ENCODE results near the gene NCEH1.
"Not testable (repeated sequence)": the region's sequence is repeated elsewhere in the genome, so short reads cannot be mapped to it uniquely, and the experiment has no call there.

Gene NCEH1, protein sequence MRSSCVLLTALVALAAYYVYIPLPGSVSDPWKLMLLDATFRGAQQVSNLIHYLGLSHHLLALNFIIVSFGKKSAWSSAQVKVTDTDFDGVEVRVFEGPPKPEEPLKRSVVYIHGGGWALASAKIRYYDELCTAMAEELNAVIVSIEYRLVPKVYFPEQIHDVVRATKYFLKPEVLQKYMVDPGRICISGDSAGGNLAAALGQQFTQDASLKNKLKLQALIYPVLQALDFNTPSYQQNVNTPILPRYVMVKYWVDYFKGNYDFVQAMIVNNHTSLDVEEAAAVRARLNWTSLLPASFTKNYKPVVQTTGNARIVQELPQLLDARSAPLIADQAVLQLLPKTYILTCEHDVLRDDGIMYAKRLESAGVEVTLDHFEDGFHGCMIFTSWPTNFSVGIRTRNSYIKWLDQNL

GRCh38 chr3:172710664-172711453 lies at the start of gene NCEH1:
TSS of gene NCEH1 (minus strand) at chr3:172711067. CDS start at chr3:172710984, 83 bp downstream.
- DNase-seq (ENCODE audit: low read depth): peak; percentile 81

DNA sequence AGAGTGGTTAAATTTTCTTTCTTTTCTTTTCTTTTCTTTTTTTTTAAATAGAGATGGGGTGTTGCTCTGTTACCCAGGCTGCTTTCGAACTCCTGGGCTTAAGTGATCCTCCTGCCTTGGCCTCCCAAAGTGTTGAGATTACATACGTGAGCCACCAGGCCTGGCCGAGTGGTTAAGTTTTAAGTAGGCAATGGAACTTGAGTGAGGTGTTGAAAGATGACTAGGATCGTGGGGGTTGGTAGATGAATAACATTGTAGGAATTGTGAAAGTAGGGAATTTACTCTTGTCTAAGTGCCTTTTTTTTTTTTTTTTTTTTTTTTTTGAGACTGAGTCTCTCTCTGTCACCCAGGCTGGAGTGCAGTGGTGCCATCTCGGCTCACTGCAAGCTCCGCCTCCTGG lies 49.5 kb upstream of the NCEH1 start:
- not testable (repeated sequence) for DNase-seq (ENCODE audit: low read depth)

DNA sequence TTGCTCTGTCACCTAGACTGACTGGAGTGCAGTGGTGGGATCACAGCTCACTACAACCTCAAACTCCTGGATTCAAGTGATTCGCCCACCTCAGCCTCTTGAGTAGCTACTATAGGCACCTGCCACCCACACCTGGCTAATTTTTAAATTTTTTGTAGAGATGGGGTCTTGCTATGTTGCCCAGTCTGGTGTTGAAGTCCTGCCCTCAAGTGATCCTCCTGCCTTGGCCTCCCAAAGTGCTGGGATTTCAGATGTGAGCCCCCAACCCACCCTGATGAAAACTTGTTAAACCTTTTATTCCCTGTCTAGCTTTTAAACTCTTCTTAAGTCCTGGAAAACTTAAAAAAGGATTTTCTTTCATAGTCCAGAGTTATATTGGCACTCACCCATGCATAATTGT lies 42.3 kb upstream of the NCEH1 start:
- no peak for DNase-seq (ENCODE audit: low read depth)

DNA sequence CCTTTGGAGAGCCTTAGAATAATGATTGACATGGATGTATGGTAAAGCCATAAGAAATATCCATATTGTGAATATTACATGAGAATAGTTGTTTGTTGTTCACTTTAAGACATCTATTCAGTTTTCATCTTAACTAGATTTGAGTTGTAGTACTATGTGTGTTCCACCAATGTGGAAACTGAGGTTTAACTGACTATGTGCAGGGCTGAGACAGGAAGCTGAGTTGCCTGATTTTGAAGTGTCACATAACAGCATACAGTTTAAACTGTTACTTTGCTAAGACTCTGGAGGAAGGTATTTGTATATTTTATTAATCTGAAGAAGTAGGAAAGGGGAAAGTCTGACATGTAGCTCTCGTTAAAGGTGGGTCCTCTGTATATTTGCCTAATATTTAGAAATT lies 41.8 kb upstream of the NCEH1 start:
- DNase-seq (ENCODE audit: low read depth): no peak

DNA sequence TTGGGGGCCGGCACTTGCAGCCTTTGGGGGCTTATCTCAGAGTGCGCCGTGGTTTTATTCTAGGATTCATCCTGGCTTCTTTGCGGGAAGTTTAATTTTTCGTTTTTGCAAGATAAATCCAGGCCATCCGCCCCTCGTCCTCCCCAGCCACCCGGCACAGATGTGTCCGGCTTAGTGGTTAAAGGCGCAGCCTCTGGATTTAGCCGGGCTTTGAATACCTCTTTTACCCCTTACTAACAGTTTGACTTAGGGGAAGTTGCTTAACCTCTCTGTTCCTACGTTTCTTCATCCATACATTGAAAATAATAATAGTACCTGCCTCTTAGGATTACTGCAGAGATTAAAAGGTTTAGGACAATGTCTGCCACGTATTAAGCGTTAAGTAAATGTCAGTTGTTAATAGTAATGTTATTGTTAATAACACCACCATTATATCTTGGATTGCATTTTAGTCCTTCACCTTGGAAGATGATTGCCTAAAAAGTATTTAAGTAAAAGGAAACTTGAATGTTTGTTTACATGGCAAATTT lies 40.4 kb upstream of the NCEH1 start:
- DNase-seq (ENCODE audit: low read depth): no peak

- peak; percentile 83 for DNase-seq (ENCODE audit: low read depth)
These were observed 39.7 kb upstream of the NCEH1 start, which contains the start of gene ECT2 for GRCh38 chr3:172750368-172751174. TSS of gene ECT2 (plus strand) at chr3:172750726. CDS start at chr3:172754531, 3,805 bp downstream.

DNA sequence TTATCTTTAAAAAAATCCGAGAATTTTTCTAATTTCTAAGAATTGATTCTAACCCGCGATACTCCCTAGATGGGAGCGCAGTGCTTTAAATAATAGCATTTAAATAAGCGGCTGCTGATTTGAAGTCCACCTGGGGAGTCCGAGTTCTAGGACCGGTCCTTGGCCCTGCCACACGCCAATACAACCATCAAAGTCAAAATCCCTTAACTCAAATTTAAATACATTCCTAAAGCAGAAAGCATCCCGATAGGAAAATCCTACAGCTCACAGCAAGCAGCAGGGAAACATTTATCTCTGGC lies 39.2 kb upstream of the NCEH1 start:
- DNase-seq (ENCODE audit: low read depth): no peak

GRCh38 chr3:172749230-172749965 lies 38.5 kb upstream of the NCEH1 start:
- DNase-seq (ENCODE audit: low read depth): no peak

DNA sequence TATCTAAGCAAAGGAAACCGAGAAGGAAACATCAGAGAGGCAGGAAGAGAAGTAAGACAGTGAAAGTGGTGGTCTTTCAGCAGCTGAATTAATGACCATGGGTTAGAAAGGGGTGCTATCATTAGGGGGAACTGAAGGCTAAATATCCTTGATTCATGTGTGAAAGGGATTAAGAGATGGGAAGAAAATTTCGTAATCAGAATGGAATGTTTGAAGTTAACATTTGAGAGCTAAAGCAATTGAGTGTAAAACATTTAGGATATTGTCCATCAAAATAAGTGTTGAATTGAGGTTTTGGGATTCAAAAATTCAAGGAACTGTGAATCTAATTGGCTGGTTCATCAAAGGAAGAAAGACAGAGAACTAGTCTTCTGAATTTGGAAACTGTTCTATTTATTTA lies 35.6 kb upstream of the NCEH1 start:
- DNase-seq (ENCODE audit: low read depth): no peak

GRCh38 chr3:172739462-172739861 lies 28.6 kb upstream of the NCEH1 start:
- DNase-seq (ENCODE audit: low read depth): no peak

GRCh38 chr3:172735014-172735413 lies 24.1 kb upstream of the NCEH1 start:
- DNase-seq (ENCODE audit: low read depth): no peak

GRCh38 chr3:172726380-172726779 lies 15.5 kb upstream of the NCEH1 start:
- no peak for DNase-seq (ENCODE audit: low read depth)

GRCh38 chr3:172722536-172723040 lies 11.7 kb upstream of the NCEH1 start:
- not testable (repeated sequence) for DNase-seq (ENCODE audit: low read depth)

DNA sequence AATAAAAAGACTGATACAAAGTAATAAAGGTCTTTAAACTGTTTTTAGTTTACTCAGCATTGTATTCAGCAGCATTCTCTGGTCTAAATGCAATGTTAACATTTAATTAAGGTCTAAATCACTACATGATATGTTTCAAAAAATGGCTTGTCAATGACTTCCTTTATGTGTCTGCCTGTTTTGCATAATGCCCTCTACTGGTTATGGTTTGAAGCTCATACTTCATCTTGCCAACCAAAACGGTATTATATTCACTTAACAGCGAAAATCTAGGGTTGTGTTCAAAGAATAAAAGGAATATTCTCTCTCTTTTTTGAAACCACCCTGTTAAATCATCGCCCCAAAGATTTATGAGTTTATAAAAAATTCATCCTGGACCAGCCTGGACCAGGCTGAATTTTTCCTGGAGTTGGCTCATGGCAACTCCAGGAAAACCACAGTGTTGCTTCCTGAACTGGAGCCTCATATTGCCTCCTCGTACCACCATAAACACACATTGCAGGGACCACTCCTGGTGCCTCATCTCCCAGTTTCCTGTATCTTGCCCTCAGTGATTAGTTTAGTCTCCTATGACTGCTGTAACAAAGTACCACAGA lies 6.7 kb upstream of the NCEH1 start:
- DNase-seq (ENCODE audit: low read depth): no peak

- peak; percentile 40 for DNase-seq (ENCODE audit: low read depth)
These were observed 5.6 kb upstream of the NCEH1 start for GRCh38 chr3:172716476-172716875.

GRCh38 chr3:172713316-172713715 lies 2.4 kb upstream of the NCEH1 start:
- DNase-seq (ENCODE audit: low read depth): no peak

DNA sequence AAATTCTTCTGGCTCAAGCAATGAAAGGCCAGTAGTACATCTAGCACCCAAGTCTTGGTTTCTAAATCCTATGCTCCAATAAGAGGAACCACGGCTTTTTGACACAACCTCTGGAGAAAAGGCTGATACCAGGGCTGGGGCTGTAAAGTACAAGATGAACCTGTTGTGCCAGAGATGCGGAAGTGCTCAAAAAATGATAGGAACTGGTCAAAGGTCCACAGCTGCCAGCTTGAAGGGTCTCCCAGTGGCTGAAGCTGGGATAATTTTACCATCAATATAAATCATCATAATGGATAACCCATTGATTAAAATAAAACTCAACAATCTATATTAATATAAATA lies 558 bp upstream of the NCEH1 start:
- DNase-seq (ENCODE audit: low read depth): peak; percentile 45

GRCh38 chr3:172709774-172710663 lies 848 bp downstream of the NCEH1 start:
- no peak for DNase-seq (ENCODE audit: low read depth)

- DNase-seq (ENCODE audit: low read depth): no peak
These were observed 1.7 kb downstream of the NCEH1 start for GRCh38 chr3:172708921-172709773.

Measured in CMK (cell line).